IPS-NIHi11 (cell line): Measurements from ENCODE around the gene SEZ6L2.
"Not testable (repeated sequence)": the region's sequence is repeated elsewhere in the genome, so short reads cannot be mapped to it uniquely, and the experiment has no call there.

Experiments
- DNase-seq: peaks from one replicate; pipeline ENCODE4 v3.0.0; 2012; ENCODE audit warnings: mixed read lengths, low spot score

SEZ6L2 gene

GRCh38 chr16:29899516-29900101, at the start of gene SEZ6L2:
Gene SEZ6L2 (minus strand): TSS chr16:29899550. CDS start chr16:29899019, 531 bp downstream.
- DNase-seq: peak; percentile 88

DNA sequence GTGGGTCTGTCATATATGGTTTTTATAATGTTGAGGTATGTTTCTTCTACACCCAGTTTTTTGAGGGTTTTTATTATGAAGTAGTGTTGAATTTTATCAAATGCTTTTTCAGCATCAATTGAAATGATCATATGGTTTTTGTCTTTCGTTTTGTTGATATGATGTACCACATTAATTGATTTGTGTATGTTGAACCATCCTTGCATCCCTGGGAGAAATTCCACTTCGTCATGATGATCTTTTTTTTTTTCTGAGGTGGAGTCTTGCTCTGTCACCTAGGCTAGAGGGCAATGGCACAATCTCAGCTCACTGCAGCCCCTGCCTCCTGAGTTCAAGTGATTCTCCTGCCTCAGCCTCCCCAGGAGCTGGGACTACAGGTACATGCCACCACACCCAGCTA, 48.5 kb upstream of the SEZ6L2 start:
- no peak for DNase-seq

DNA sequence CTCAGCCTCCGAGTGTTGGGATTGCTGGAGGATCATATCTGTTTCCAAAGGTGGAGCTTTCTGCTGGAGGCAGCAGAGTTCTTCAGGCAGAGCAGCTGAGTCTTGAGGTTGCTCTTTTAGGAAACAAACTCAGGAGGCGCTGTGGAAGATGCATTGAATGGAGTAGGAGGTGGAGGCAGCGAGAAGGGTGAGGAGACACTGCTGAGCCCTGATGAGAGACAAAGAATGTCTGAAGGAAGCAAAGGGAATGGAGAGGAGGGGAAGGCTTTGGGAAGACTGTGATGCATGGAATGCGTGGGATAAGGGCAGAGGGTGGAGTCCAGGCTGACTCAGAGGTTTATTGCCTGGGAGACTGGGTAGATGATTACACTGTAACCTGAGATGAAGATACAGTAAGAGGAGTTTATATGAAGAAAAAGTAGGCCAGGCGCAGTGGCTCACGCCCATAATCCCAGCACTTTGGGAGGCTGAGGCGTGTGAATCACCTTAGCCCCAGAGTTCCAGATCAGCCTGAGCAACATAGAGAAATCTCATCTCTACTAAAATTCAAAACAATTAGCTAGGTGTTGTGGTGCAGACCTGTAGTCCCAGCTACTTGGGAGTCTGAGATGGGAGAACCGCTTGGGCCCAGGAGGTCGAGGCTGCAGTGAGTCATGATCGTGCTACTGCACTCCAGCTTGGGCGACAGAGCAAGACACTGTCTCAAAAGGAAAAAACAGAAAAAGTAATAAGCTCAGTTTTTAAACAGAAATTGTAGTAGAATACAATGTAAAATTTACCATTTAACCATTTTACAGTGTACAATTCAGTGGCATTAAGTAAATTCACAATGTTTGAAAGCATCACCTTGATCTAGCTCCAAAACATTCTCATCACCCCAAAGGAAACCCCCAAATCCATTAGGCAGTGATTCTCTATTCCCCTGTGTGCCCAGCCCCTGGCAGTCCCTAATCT, 44.8 kb upstream of the SEZ6L2 start:
- DNase-seq: peak; percentile 71

- no peak for DNase-seq
Observed at GRCh38 chr16:29940656-29941055, 41.3 kb upstream of the SEZ6L2 start.

- not testable (repeated sequence) for DNase-seq
Observed at GRCh38 chr16:29931750-29932149, 32.4 kb upstream of the SEZ6L2 start.

DNA sequence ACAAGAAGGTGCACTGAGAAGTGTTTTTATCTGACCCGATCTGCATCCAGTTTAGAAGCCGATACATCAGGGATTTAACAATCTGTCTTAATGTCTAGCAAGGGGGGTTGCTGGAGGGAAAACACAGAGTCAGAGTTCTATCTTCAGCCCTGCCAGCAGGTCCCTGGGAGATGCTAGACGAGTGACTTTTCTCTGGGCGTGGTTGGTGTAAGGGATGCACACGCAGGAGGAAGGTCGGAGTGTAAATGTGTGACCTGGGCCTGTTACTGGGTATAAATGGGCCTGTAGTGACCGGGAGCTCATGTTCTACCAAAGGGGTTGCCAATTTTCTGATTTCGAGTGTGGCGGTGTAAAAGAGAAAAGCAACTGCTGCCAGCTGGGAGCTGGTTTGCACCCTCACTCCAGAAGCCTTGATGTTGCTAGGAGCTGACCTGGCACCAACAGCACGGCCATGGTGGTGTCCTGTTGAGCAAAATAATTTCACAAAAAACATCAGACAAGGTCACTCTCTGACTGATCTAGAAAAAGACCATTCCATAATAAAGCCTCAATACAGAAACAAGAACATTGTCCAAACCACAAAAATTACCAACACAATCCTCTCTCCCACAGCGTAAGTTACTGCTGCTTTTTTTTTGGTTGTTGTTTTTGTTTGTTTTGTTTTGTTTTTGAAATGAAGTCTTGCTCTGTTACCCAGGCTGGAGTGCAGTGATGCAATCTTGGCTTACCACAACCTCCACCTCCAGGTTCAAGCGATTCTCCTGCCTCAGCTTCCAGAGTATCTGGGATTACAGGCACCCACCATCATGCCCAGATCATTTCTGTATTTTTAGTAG, 27.9 kb upstream of the SEZ6L2 start:
- no peak for DNase-seq

- peak; percentile 44 for DNase-seq
Observed at GRCh38 chr16:29926711-29927052, 27.3 kb upstream of the SEZ6L2 start.

DNA sequence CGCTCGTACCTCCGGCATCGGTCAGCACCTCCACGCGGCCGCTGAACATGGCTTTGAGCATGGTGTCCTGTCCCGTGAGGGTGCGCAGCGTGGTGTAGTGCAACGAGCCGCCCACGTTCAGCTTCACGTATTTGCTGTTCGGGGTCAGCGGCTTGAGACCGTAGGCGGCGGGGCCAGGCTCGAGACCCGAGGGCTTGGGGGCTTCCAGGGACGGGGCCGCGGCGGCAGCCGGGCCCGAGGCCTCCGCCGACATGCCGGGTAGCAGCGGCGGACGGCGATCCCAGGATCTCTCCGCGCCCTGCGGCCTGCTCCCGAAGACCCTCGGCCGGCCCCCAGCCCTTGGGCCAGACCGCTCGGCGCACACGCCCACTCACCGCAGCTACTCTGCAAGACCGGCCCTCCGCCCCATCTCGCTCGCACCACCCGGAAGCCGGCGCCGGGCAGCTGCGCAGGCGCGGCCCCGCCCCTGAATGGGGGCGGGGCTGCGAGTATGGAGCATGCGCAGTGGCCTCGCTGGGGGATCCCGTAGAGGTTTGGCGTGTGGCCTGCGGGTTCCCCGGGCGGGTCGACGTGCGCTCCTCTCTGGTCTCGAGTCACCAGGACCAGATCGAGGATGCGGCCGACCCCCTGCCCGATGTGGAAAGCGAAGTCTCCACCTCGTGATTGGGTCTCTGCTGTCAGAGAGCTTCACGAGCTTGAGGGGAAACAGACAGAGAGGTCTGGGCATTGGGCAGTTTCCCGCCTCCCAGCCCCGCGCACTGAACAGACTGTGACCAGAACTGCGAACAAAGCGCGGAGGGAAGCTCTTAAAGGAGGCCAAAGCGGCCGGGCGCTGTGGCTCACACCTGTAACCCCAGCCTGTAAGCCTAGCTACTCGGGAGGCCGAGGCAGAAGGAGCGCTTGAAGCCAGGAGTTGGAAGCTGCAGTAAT, 26.7 kb upstream of the SEZ6L2 start, which contains the start of gene KCTD13:
Gene KCTD13 (minus strand): TSS at position 446 of the 930 bp plus-strand sequence. CDS start 193 bp downstream, at position 253.
- DNase-seq: peak; percentile 100

DNA sequence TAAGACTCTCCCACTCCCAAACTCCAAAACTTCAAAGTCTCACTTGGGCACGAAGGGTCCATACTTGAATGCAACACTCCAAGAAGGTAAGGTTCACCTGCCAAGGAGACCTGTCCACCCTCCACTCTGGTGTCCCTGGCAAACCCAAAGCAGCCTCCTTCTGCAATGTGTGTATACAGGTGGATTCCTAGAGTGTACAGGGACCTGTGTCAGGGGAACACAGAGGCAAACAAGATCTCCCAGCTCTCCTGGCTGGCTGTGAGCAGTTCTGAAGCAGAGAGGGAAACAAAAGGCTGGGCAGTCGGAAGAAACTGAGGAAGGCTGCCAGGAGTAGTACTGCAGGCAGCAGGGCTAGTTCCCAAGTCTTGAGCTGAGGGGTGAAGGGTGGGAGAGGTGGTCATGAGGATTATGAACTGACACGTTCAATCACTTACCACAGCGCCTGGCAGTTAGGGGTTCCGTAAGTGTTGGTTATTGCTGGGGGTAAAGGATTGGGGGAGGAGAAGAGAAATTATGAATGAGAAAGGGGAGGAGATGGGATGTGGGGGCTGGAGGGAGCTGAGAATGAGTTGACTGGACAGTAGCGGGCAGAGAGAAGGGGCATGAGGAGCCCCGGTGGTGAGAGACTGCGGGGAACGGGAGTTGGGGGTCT, 25.9 kb upstream of the SEZ6L2 start:
- no peak for DNase-seq

DNA sequence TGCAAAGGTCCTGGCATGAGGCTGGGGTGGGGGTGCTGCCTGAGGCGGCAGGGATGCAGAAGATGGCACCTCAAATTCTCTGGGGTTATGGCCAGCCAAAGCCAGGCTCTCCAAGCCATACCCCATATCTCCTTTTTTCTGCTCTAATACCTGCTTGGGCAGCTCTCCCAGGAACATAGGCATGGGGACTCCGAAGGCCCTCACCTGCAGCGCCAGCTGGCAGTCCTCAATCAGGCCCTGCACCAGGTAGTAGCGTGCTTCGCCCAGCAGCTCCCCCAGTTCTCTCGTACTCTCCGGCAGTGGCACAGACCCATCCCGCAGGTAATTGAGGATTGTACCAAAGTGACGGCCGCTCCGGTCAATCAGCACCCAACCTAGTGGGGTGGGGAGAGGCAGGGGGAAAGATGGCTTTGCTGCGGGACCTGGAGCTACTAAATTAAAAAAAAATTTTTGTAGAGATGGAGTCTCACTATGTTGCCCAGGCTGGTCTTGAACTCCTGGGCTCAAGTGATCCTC, 23.7 kb upstream of the SEZ6L2 start:
- no peak for DNase-seq

GRCh38 chr16:29922326-29922725, 23.0 kb upstream of the SEZ6L2 start:
- DNase-seq: no peak

DNA sequence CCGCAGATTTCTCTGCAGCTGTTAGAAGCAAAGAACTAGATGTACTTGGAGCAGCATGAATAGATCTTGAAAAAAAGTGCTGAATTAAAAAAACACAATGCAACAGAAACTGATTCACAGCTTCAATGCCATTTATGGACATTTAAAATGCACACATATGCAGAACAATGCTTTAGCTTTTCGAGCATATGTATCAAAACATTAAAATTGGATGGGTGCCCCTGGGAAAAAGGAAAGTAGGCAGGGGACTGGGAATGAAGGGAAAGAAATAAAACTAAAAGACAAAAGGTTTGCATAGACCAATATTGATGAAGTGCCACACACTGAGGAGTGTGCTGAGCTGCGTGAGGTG, 21.7 kb upstream of the SEZ6L2 start:
- DNase-seq: no peak

DNA sequence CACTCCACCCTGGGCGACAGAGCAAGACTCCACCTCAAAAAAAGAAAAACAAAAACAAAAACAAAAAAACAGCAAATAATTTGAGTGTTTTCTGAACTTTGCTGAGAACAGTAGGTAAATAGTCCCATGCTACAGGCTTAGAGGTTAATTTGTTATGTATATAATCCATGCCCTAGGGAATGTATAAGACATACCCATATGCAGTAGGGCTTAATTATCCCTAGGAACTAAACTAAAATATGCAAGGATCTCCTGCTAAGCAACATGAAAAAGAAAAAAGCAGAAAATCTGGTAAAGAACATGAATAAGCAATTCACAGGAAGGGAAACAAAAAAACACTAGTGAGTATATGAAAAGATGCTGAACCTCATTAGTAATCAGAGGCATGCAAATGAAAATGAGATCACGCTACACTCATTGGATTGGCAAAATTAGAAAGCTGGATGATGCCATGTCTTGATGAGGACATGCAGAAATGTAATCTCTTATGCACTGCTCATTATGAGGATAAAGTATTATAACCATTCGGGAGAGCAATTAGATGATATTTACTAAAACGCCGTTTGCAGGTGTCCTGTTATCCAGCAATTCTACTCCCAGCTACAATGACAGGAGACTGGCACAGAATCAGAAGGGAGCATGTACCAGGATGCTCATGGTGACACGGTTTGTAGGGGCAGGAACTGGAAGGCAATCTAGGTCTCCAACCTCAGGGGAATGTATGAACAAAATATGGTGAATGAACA, 21.1 kb upstream of the SEZ6L2 start:
- DNase-seq: no peak

- no peak for DNase-seq
Observed at GRCh38 chr16:29916979-29917378, 17.6 kb upstream of the SEZ6L2 start.

- no peak for DNase-seq
Observed at GRCh38 chr16:29915590-29916247, 16.4 kb upstream of the SEZ6L2 start.

DNA sequence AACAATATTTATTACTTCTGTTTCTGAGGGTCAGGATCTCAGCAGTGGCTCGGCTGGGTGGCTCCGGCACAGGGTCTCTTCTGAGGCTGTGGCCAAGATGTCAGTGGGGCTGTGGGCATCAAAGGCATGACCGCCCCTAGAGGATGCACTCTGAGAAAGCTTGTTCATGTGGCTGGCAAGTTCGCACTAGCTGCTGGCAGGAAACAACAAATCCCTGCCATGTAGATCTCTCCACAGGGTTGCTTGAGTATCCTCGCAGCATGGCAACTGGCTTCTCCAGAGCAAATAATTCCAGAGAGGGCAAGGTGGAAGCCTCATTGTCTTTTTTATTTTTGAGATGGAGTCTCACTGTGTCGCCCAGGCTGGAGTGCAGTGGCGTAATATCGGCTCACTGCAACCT, 14.2 kb upstream of the SEZ6L2 start:
- DNase-seq: no peak

- DNase-seq: no peak
Observed at GRCh38 chr16:29912087-29912486, 12.7 kb upstream of the SEZ6L2 start.

GRCh38 chr16:29911676-29912010, 12.3 kb upstream of the SEZ6L2 start:
- DNase-seq: no peak

DNA sequence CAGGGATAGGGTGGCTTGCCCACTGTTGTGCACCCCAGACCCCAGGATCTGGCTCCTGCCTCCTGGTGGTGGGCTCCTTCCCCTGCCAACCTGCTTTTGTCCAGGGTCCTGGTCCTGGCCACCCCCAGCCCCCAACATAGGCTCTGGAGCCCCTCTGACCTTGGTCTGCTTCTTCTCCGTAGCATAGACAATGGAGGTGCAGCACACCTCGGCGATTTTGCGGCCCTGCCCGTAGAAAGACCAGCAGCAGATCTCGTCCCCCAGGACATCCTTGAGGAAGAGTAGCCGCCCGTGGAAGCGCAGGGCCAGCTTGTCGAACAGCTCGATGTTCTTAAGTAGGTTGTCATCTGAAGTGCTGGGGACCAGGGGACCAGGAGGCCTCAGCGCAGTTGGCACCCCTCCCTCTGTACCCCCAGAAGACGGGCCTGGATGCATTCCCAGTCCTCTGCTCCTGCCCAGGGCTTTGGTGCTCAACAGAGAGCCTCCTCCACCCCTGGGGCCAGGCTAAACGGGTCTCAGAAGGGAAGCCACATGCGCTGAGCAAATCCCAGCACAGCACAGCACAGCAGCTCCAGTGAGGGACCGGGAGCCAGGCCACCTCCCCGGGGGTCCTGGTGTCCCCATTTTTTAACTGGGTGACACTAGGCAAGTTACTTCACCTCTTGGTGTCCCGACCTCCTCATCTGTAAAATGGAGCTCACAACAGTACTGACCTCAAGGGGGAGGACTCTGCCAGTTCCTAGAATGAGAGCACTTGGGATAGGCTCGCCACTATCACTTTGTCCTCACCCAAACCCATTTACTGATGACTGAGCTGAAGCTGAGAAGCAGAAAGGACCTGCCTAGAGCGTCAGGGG, 11.7 kb upstream of the SEZ6L2 start:
- no peak for DNase-seq
